ENCODE data around the gene ATP6V1D. TPM values are rescaled to one million over a fixed set of nuclear protein-coding genes. Genes with fewer than 3 reads are reported as not detected.
"Not testable (repeated sequence)": the region's sequence is repeated elsewhere in the genome, so short reads cannot be mapped to it uniquely, and the experiment has no call there.

ATP6V1D gene
- 109 and 168 TPM in 2 replicates for total RNA-seq

DNA sequence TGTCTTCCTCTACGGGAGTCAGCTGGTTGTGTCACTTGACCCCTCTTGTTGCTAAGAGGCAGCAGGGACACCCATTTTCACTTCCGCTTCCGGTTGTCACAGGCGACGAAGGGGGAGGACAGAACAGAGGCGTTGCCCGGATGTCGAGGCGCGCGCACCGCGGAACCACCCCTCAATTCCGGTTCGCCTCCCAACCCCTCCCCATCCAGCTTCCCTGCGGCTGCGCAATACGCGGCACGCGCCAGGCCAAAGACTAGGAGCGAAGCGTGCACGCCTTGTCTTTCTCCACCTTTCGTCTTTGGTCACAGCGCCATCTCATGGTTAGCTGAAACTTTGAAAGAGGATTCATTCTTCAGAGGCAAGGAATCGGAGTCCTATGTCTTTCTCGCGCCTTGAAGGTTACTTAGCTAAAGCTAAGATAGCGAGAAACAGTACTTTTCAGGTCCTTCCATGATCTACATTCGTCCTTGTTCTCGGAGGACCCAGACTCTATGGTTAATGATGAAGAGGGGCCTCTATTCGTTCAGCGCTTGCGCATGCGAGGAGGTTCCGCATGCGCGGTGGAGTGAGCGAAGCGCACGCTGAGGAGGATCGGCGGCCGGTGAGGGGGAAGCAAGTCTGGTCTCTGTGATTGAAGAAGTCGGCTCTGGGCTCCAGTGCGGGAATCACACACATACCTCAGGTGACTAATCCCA is at the start of gene ATP6V1D, which contains the start of gene EIF2S1:
Gene ATP6V1D (minus strand): TSS at position 30 of the 695 bp plus-strand sequence. CDS start 106 bp downstream, outside the sequence.
Gene EIF2S1 (plus strand): TSS at position 554 of the 695 bp plus-strand sequence. CDS start 4,440 bp downstream, outside the sequence.
- peak within 1 kb of the TSS; percentile 99 for H3K4me3 ChIP-seq (ENCODE audit: low read depth, low read length)
- TF ChIP-seq, protein P1, sequence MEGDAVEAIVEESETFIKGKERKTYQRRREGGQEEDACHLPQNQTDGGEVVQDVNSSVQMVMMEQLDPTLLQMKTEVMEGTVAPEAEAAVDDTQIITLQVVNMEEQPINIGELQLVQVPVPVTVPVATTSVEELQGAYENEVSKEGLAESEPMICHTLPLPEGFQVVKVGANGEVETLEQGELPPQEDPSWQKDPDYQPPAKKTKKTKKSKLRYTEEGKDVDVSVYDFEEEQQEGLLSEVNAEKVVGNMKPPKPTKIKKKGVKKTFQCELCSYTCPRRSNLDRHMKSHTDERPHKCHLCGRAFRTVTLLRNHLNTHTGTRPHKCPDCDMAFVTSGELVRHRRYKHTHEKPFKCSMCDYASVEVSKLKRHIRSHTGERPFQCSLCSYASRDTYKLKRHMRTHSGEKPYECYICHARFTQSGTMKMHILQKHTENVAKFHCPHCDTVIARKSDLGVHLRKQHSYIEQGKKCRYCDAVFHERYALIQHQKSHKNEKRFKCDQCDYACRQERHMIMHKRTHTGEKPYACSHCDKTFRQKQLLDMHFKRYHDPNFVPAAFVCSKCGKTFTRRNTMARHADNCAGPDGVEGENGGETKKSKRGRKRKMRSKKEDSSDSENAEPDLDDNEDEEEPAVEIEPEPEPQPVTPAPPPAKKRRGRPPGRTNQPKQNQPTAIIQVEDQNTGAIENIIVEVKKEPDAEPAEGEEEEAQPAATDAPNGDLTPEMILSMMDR (IDR thresholded peaks at IDR 0.05; ENCODE audit: insufficient read depth, low read depth, low read length): peak; percentile 98
- DNase-seq (ENCODE audit: low read depth): peak; percentile 99

GRCh38 chr14:67408122-67408801 is 48.7 kb upstream of the ATP6V1D start:
- DNase-seq (ENCODE audit: low read depth); H3K4me3 ChIP-seq (ENCODE audit: low read depth, low read length): not testable (repeated sequence)

DNA sequence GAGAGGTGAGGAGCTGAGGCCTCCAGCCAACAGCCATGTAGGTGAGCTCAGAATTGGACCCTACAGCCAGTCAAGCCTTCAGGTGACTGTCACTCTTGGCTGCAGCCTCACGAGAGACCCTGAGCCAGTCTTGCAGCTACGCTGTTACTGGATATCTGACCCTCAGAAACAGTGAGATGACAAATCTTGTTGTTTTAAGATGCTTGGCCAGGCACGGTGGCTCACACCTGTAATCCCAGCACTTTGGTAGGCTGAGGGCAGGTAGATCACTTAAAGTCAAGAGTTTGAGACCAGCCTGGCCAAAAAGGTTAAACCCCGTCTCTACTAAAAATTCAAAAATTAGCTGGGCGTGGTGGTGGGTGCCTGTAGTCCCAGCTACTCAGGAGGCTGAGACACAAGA is 46.2 kb upstream of the ATP6V1D start:
- TF ChIP-seq, protein P1 (IDR thresholded peaks at IDR 0.05; ENCODE audit: insufficient read depth, low read depth, low read length): no peak
- no peak overlapping the region for H3K4me3 ChIP-seq (ENCODE audit: low read depth, low read length)
- DNase-seq (ENCODE audit: low read depth): no peak

DNA sequence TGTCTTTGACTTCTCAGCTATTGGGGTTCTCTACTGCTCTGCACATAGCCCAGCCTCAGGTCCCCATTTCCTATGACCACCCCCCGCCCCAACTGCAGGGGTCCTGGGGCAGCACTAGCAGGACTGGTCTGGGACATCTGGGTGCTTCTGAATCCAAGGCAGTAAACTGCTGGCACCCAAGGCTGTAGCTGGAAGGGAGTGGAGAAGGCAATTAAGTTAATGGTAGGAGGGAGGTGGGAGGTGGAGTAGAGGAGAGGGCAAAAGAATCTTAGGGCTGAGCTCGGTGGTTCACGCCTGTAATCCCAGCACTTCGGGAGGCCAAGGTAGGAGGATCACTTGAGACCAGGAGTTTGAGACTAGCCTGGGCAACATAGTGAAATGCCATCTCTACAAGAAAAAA is 40.8 kb upstream of the ATP6V1D start:
- TF ChIP-seq, protein P1 (IDR thresholded peaks at IDR 0.05; ENCODE audit: insufficient read depth, low read depth, low read length): no peak
- H3K4me3 ChIP-seq (ENCODE audit: low read depth, low read length): no peak overlapping the region

GRCh38 chr14:67397536-67397935 is 37.9 kb upstream of the ATP6V1D start:
- DNase-seq (ENCODE audit: low read depth): no peak
- H3K4me3 ChIP-seq (ENCODE audit: low read depth, low read length): no peak overlapping the region
- TF ChIP-seq, protein P1 (IDR thresholded peaks at IDR 0.05; ENCODE audit: insufficient read depth, low read depth, low read length): no peak

More for the DNA sequence above, 40.8 kb upstream of the ATP6V1D start:
- no peak for DNase-seq (ENCODE audit: low read depth)

DNA sequence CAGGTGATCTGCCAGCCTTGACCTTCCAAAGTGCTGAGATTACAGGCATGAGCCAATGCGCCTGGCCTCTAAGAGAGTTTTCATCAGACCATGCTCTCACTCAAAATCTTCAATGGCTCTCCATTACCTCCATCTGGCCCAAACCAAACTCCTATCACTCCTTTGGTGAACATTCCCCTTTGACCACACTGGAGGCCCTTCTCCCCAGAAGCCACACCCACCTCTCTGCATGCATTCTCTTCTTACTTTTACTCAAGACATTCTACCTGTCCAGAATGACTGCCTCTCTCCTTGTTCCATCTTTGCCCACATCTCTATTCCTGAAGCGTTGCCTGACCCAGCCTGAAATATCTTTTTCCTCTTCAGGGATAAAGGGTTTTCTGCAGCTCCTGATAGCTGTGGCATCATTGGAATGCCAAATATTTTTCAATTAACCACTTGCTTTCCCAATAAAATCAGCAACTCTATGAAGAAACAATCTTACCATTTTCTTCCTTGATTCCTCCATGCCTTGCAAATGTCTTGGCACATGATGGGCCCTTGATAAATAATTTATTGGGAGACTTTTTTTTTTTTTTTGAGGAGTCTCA is 36.9 kb upstream of the ATP6V1D start:
- peak; percentile 59 for DNase-seq (ENCODE audit: low read depth)
- TF ChIP-seq, protein P1 (IDR thresholded peaks at IDR 0.05; ENCODE audit: insufficient read depth, low read depth, low read length): no peak
- no peak overlapping the region for H3K4me3 ChIP-seq (ENCODE audit: low read depth, low read length)

DNA sequence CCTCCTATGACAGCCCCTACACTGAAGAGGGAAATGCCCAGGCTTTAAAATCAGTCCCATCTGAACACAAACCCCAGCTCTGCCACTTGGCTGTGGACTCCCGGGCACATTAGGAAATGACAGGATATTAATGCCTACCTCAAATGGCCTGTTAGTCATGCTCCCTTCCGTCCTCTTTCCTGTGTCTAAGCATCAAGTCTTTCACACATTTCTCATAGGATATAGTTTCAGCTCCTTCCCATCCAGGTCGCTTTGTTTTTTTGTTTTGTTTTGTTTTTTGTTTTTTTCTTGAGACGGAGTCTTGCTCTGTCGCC is 36.2 kb upstream of the ATP6V1D start:
- DNase-seq (ENCODE audit: low read depth): no peak
- H3K4me3 ChIP-seq (ENCODE audit: low read depth, low read length): no peak overlapping the region
- TF ChIP-seq, protein P1 (IDR thresholded peaks at IDR 0.05; ENCODE audit: insufficient read depth, low read depth, low read length): no peak
